ES-I3 (cell line): ENCODE data around the gene UBE3B.

Source experiments
- H3K36me3 ChIP-seq: 2 replicates; pipeline ENCODE4 v1.6.1; 2013; ENCODE audit warnings: mild to moderate bottlenecking, low read length, control low read depth, moderate library complexity; ENCODE audit not compliant: insufficient read depth
- H3K4me1 ChIP-seq: 2 replicates; pipeline ENCODE4 v1.6.1; 2013; ENCODE audit warnings: mild to moderate bottlenecking, control low read depth, low read length; ENCODE audit not compliant: insufficient read depth
- H3K9ac ChIP-seq: 2 replicates; pipeline ENCODE4 v1.6.1; 2013; ENCODE audit warnings: low read depth, mild to moderate bottlenecking, low read length, moderate library complexity
- H3K9me3 ChIP-seq: 2 replicates; pipeline ENCODE4 v1.6.1; 2013; ENCODE audit warnings: mild to moderate bottlenecking, low read length, moderate library complexity; ENCODE audit not compliant: control insufficient read depth, insufficient read depth

Gene UBE3B

DNA sequence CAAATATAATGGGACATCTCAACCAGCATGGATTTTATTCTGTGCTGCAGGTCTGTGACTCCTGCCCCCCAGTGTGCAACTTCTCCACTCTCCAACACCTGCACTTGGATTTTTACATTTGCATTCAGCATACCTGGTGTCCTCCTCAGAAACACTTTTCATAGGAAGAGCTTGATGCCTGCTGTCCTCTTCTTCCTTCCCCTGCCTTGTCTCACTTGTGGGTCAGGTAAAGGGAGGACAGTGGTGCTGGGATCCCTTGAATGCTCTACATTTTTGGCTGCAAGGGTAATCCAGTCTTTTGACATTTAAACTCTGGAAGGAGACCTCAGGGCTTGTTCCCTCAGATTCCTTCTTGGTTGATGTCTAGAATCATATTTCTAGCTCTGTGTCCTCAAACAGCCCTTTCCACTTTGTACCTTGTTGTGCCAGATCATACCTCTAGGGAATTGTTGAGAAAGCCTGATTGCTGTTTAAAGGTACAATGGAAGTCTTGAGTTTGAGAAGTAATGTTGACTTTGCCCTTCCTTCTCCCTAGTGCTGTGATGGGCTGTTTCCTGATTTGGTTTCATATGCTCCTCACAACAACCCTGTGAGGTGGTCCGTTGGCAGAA is 12.6 kb downstream of the UBE3B start:
- Histone ChIP-seq H3K9ac (no peak overlapping the region), H3K4me1 (no peaks in the 10 kb centered on the region), H3K9me3 (peaks cover 3% of the 10 kb centered on the region; the same call in 1 of the 2 replicates), H3K36me3 (peaks cover 58% of the 10 kb centered on the region)

DNA sequence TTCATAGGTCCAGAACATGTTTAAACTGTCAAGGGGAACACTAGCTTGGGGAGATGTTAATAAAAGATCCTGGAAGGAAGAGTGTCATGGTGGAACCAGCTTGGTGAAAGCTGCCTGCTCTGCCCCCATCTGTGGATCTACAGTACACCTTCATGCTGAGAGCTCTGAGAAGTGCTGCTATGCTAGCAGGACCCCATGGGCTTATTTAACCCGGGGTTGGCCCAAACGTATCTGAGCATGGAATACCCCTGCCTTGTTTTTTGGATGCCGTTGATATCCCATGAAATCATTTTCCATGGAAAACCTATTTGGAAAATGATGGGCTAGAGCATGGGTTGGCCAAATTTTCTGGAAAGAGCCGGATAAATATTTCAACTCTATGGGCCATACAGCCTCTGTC is 14.2 kb downstream of the UBE3B start:
- peaks cover 3% of the 10 kb centered on the region; the same call in 1 of the 2 replicates for H3K9me3 ChIP-seq
- H3K36me3 ChIP-seq, result peaks cover 45% of the 10 kb centered on the region
- no peak overlapping the region for H3K9ac ChIP-seq
- no peaks in the 10 kb centered on the region for H3K4me1 ChIP-seq

DNA sequence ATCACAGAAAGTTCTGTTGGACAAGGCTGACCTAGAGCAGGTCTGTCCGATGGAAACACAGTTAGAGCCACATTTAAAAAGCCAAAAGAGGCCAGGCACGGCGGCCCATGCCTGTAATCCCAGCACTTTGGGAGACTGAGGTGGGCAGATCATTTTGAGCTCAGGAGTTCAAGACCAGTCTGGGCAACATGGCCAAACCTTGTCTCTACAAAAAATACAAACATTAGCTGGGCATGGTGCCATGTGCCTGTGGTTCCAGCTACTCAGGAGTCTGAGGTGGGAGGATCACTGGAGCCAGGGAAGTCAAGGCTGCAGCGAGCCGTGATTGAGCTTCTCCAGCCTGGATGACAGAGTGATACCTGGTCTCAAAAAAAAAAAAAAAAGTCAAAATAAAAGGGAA is 14.9 kb downstream of the UBE3B start:
- H3K4me1 ChIP-seq, result no peaks in the 10 kb centered on the region
- H3K9me3 ChIP-seq, result peaks cover 3% of the 10 kb centered on the region; the same call in 1 of the 2 replicates
- H3K36me3 ChIP-seq, result peaks cover 42% of the 10 kb centered on the region
- H3K9ac ChIP-seq, result no peak overlapping the region

DNA sequence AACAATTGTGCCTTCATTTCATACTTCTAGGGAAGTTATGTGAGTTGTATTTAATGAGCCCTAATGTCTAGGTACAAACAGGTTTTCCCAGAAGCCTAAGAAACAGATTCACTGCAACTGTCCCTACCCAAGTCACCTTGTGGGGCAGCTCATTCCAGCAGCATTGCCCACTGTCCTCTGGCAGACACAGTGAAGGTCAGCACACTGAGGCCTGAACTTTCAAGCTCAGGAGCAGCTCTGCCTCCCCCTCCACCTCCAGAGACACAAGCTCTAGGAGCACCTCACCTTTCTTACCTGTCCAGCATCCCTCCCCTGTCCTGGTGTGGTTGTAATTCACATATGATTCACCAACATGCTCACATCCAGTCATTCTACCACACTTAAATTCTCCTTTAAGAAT is 15.7 kb downstream of the UBE3B start:
- H3K4me1 ChIP-seq, result no peaks in the 10 kb centered on the region
- peaks cover 36% of the 10 kb centered on the region for H3K36me3 ChIP-seq
- no peak overlapping the region for H3K9ac ChIP-seq
- H3K9me3 ChIP-seq, result peaks cover 3% of the 10 kb centered on the region; the same call in 1 of the 2 replicates

DNA sequence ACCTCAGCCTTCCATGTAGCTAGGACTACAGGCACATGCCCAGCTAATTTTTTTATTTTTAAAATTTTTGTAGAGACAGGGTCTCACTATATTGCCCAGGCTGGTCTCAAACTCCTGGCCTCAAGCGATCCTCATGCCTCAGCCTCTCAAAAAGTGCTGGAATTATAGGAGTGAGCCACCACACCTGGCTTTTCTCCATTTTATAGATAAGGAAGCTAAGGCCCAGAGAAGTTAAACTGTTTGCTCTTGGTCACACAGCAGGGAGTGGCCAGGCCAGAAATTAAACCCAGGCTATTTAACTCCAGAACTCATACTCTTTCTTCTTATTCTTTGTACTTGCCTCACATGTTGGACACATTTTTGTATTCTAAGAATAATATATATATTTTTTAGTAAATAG is 16.5 kb downstream of the UBE3B start:
- H3K4me1 ChIP-seq, result no peaks in the 10 kb centered on the region
- H3K9ac ChIP-seq, result no peak overlapping the region
- H3K9me3 ChIP-seq, result peaks cover 3% of the 10 kb centered on the region; the same call in 1 of the 2 replicates
- H3K36me3 ChIP-seq, result peaks cover 30% of the 10 kb centered on the region

DNA sequence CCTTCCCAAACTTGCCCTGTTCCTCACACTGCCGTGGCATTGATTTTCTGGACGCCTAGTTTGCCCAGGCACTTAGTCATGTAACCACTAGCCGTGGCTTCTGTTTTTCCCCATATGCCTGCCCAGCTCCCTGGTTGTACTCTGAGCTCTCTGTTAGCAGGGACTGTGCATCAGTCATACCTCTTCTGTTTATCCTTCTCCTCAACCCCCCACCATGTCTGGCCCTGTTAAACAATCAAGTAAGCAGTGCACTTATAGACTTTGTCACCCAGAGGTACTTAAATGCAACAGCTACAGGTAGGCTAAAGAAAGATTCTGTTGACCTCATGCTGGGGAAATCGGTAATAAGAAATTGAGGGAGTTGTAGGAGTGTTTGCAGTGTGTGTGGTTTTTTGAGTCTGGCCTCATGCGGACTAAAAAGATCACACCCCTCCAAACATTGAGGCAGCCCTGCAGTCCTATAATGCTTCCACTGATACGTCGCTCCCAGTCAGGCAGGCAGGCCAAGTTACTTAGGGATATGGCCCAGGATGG is 17.0 kb downstream of the UBE3B start:
- Histone ChIP-seq H3K9me3 (peaks cover 3% of the 10 kb centered on the region; the same call in 1 of the 2 replicates), H3K9ac (no peak overlapping the region), H3K4me1 (no peaks in the 10 kb centered on the region), H3K36me3 (peaks cover 28% of the 10 kb centered on the region)

GRCh38 chr12:109495012-109495411 is 17.6 kb downstream of the UBE3B start:
- Histone ChIP-seq H3K9me3 (peaks cover 3% of the 10 kb centered on the region; the same call in 1 of the 2 replicates), H3K36me3 (peaks cover 25% of the 10 kb centered on the region), H3K9ac (no peak overlapping the region), H3K4me1 (no peaks in the 10 kb centered on the region)

GRCh38 chr12:109496306-109496705 is 18.9 kb downstream of the UBE3B start:
- H3K36me3 ChIP-seq, result peaks cover 17% of the 10 kb centered on the region
- H3K9me3 ChIP-seq, result peaks cover 3% of the 10 kb centered on the region; the same call in 1 of the 2 replicates
- H3K4me1 ChIP-seq, result no peaks in the 10 kb centered on the region
- H3K9ac ChIP-seq, result no peak overlapping the region

GRCh38 chr12:109497675-109498074 is 20.2 kb downstream of the UBE3B start:
- Histone ChIP-seq H3K36me3 (peaks cover 9% of the 10 kb centered on the region), H3K4me1 (no peaks in the 10 kb centered on the region), H3K9ac (no peak overlapping the region), H3K9me3 (peaks cover 3% of the 10 kb centered on the region; the same call in 1 of the 2 replicates)

- H3K36me3 ChIP-seq, result peaks cover 14% of the 10 kb centered on the region
- no peaks in the 10 kb centered on the region for H3K9me3 ChIP-seq
- H3K9ac ChIP-seq, result no peak overlapping the region
- no peaks in the 10 kb centered on the region for H3K4me1 ChIP-seq
Measured at GRCh38 chr12:109500406-109501185, 23.2 kb downstream of the UBE3B start.

- Histone ChIP-seq H3K4me1 (no peaks in the 10 kb centered on the region), H3K36me3 (peaks cover 14% of the 10 kb centered on the region), H3K9me3 (no peaks in the 10 kb centered on the region), H3K9ac (no peak overlapping the region)
Measured at GRCh38 chr12:109501299-109501698, 23.9 kb downstream of the UBE3B start.

DNA sequence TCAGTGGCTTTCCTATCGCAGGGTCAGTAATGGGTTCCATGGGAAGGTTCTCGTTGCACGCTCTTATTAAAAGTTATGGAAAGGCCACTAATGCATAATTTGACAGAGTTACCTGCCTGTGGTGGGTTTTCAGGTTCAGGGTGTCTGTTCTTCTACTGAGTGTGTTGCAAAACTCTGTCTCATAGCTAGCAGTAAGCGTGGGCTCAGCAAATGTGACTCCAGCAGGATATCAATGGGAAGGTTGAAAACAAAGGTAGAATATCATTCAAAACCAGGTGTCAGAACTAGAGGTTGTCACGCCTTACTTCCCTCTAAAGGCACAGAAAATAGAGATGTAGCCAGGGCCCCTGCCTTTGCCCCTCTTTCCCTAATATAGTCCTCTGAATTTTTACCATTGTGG is 24.9 kb downstream of the UBE3B start:
- Histone ChIP-seq H3K9me3 (no peaks in the 10 kb centered on the region), H3K36me3 (peaks cover 14% of the 10 kb centered on the region), H3K9ac (no peak overlapping the region), H3K4me1 (no peaks in the 10 kb centered on the region)

DNA sequence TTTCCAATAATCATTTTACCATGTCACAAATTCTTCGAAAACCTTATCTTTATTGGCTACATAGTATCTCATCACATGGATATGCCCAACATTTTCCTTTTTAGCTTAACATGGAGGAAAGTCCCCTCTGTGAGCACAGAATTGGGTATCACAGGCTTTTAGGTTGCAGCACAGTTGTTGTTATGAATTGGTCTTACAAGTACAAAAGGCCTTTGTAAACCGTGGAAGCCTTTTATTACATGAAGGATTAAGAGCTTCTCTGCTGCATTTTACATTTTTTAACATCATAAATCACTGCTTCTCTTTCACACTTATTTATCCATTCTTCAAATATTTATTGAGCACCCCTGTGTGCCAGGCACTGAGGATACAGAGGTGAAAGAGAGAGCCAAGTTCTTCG is 26.2 kb downstream of the UBE3B start:
- Histone ChIP-seq H3K9ac (no peak overlapping the region), H3K36me3 (peaks cover 14% of the 10 kb centered on the region), H3K4me1 (no peaks in the 10 kb centered on the region)

DNA sequence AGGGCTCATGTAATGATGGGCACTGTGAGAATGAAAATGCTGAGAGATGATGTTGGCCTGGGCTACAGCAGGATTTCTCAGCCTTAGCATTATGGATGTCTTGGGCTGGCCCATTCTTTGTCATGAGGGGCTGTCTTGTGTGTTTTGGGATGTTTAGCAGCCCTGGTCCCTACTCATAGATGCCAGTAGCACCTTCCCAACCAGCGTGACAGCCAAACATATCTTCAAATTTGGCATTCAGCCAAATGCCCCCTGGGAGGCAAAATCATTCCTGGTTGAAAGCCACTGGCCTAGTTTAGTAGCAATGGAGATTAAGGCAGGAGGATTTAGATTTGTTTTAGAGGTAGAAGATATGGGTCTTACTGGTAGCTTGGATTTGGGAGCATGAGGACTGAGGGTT is 26.6 kb downstream of the UBE3B start:
- H3K9me3 ChIP-seq, result no peaks in the 10 kb centered on the region
- H3K36me3 ChIP-seq, result peaks cover 14% of the 10 kb centered on the region
- H3K4me1 ChIP-seq, result no peaks in the 10 kb centered on the region

More for the DNA sequence above, 26.2 kb downstream of the UBE3B start:
- H3K9me3 ChIP-seq, result no peaks in the 10 kb centered on the region

DNA sequence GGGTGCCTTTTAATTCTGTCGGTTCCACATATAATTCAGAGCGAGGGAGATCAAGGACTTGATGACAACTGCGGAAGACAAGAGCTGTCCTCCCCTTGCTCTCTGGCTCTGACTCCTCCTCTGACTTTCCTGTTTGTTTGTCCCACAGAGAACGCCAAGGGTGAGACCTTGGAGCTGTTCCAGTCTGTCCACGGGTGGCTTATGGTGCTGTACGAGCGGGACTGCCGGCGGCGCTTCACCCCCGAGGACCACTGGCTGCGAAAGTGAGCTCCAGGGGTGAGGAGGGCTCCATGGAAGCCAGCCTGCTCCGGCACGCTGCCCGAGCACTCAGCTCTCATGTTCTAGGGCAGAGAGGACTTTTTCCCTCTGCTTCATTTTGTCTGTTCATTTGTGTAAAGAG is 32.8 kb downstream of the UBE3B start:
- Histone ChIP-seq H3K9me3 (no peaks in the 10 kb centered on the region), H3K9ac (no peak overlapping the region), H3K4me1 (no peaks in the 10 kb centered on the region), H3K36me3 (peaks cover 16% of the 10 kb centered on the region)

More for the DNA sequence above, 26.6 kb downstream of the UBE3B start:
- no peak overlapping the region for H3K9ac ChIP-seq
